HG03064 (cell line): Measurements from ENCODE around the gene GJB6.
A peak's percentile ranks its signal among the peaks of the same experiment; 100 is the strongest.
"Not testable (repeated sequence)": the region's sequence is repeated elsewhere in the genome, so short reads cannot be mapped to it uniquely, and the experiment has no call there.

ENCODE experiments used
- ATAC-seq: cut with Tn5 transposase; IDR thresholded peaks from one replicate; pipeline ENCODE4 v1.9.1; 2021; ENCODE audit warnings: low read depth; ENCODE audit not compliant: unreplicated experiment

Gene GJB6

GRCh38 chr13:20231839-20232555 lies at the start of gene GJB6:
Gene GJB6 (minus strand): TSS chr13:20232319. CDS start chr13:20223480, 8,839 bp downstream.
- no peak for ATAC-seq

GRCh38 chr13:20276901-20277300 lies 44.8 kb upstream of the GJB6 start:
- ATAC-seq: not testable (repeated sequence)

DNA sequence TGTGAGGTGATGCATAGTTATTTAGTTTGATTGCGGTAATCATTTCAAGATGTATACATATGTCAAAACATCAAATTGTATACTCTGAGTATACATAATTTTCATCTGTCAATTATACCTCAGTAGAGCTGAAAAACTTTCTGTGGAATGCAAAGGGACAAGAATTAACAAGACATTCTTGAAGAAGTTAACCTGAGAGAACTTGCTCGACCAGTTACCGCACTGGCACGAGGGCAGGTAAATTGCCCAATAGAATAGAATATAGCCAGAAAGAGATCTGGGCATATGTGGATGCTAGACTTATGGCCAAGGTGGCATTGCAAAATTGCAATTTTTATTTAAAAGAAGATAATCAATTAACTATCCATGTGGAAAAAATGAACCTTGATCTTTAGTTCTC lies 42.3 kb upstream of the GJB6 start:
- ATAC-seq: no peak

DNA sequence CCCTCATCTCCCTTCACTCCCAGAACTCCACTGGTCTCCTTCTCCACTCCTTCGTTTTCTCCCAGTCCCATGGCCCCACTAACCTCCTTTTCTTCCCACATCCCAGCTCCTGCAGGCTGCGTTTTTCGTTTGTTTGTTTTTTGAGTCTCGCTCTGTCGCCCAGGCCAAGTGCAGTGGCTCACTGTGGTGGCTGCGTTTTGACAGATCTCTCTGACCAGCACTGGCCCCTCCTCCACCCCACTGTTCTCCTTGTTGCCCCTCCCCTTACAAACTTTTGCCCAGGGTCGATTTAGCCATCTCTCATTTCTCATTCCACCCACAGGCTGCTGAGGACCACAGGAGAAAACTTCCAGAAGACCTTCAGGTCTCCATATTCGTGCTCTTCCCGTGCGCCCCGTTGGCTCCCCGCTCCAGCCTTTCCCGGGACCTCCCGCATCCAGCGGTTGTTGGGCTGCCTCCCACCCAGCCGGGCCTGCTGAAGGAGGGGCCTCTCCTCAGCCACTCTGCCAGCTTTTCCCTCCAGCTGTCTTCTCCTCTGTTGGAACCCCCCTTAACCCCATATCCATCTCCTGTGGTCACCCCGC lies 40.6 kb upstream of the GJB6 start:
- ATAC-seq: no peak

DNA sequence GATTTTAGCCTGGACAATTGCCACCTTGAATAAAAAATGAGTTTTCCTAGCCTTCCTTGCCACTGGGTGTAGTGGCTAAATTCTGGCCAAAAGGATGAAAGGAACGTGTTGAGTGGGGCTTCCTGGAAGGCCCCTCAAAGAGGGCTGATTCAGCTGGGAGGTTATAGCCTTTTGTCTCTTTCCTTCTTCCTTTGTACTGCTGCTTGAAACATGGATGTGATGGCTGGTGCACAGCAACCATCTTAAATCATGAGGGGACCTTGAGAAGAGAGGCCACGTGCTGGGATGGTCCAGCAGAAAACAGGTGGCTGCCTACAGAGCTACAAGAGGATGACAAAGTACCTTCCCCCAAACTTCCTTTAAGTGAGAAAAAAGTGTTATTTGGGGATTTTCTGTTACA lies 40.0 kb upstream of the GJB6 start:
- ATAC-seq: no peak

- ATAC-seq: no peak
Measured at GRCh38 chr13:20271441-20271840, 39.3 kb upstream of the GJB6 start.

DNA sequence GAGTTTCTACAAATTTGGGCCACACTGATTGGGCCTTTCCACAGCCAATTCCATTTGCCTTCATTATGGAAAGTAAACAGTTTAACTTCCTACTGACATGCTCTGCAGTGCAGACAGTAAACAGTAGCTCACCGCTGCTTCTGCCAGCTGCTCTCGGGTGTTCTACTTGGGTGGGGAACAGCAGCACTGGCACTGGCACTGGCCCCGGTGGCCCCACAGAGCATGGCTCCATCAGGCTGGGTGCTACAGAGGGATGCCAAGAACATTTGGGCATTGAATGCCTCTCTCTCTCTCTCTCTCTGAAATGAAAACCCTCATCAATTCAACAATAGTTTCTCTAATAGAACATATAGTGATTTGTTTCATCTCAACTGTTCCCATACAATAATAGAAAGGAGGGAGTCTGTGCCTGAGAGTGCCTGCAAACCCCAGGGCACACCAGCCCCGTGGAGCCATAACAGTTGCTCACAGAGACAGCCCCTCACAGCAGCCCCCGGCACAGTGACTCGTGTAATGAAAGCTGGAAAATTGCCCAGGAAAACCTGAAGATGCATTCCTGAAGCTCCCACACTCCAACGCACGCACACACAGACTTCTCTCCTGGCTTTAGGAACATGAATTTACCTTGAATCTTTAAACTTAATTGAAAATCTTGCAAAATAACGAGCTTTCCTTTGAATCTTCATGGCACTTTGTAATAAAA lies 38.2 kb upstream of the GJB6 start:
- no peak for ATAC-seq

- peak; percentile 99 for ATAC-seq
Measured at GRCh38 chr13:20264271-20265018, 32.3 kb upstream of the GJB6 start.

GRCh38 chr13:20263393-20264044 lies 31.4 kb upstream of the GJB6 start:
- no peak for ATAC-seq

DNA sequence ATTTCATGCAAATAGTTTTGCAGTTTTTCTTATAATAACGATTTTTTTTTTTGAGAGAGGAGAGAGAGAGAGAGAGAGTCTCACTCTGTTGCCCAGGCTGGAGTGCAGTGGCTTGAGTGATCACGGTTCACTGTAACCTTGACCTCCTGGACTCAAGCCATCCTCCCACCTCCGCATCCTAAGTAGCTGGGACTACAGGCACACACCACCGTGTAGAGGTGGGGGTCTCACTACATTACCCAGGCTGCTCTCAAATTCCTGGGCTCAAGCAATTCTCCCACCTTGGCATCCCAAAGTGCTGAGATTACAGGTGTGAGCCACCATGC lies 26.8 kb upstream of the GJB6 start:
- no peak for ATAC-seq

DNA sequence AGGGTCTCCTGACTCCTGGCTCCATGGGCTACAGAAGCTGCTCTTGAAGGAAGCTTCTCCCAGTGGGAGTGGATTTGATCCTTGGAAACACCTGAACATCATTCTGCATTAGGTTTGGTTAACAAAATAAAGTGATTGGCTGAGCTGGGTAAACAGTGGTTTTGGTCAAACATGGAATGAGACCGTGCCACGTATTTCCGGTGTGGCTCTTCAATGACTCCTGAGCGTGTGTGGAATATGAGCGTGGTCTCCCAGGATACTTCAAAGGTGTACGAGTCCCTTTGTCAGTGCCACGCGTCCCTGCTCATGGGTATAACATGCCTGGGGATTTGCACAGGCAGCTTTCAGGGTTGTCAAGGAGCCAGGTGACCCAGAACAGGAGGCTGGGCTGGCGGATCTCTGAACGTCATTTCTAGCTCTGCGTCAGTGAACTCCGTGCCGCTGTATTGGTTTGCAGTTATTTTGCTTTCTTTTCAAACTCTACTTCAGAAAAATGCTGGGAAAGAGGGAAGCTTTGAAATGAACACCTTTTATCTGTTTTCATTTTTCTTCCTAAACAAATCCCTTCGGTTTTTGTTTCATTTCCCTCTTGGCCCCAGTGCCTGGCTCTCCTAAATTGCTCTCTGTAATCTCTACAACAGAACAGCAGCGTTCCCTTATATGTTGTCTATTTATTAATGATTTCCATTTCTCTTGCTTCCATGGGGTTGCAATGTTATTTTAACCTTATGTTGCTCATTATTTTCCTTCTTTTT lies 26.3 kb upstream of the GJB6 start:
- ATAC-seq: no peak

DNA sequence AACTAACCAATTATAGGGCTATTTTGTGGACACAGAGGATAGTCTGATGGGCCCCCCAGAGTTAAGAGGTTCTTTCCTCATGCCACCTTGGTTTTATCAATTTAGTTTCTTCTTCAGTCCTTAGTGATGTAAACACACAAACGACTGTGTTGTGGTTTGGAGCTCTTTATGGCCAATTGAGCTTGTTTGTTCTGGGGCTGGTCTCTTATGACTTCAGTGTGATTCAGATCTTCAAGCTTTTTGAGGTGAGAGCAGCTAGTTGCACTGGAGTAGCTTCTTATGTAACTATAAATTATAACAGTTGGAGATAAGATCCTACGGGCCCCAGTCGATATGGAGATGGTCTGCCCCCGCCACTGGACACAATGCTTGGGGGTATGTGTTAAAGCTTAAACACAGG lies 22.0 kb upstream of the GJB6 start:
- ATAC-seq: no peak

DNA sequence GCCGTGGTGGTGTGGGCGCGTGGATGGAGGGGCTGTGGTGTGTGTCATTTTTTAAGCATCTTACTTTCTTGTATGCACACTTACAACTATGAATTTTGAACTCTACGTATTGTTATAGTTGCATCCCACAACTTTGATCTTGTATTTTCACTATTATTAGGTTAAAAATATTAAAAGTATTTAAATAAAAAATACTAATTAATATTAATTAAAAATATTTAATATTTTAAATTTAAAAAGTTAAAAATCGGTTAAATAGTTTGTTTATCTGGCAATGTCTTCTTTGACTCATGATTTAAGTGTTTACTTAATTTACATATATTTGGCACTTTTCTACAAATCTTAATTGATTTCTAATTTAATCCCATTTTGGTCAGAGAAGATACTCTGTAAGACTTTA lies 17.8 kb upstream of the GJB6 start:
- ATAC-seq: no peak

DNA sequence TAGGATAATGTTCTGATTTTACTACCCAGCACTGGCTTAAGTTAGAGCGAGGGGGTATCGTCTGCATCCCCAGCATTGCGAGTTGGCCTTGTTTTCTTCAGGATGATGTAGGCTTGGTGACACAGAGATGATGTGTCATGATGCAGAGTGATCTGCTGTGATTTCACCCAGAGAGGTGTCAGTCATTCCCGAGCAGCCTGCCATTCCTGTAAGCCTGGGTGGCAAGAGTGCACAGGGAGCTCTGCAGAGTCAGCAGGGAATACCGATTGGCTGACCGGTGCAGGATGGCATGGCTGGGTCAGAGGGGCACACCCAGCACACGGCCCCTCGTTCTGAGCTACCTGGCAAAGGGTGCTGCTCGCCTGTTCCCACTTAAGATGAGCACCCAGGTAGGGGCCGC lies 15.8 kb upstream of the GJB6 start:
- no peak for ATAC-seq

- no peak for ATAC-seq
Measured at GRCh38 chr13:20247403-20247802, 15.3 kb upstream of the GJB6 start.

DNA sequence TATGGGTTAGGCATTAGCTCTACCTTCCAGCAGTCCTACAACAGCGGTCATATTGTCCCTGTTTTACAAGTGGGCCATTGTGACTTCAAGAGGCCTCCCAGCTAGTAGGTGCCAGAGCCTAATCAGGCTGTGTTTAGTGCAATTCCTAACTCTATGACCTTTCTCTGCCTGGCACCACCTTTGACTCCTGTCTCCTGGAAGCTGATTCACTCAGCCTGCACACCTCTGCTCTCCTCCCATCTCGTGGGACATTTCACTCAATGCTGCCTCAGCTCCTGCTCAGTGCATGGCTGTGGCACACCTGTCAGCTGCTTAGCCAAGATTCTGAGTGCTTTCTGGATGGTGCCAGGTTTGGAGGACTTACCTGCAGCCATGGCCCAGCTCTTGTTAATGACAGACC lies 9.5 kb upstream of the GJB6 start:
- ATAC-seq: no peak

DNA sequence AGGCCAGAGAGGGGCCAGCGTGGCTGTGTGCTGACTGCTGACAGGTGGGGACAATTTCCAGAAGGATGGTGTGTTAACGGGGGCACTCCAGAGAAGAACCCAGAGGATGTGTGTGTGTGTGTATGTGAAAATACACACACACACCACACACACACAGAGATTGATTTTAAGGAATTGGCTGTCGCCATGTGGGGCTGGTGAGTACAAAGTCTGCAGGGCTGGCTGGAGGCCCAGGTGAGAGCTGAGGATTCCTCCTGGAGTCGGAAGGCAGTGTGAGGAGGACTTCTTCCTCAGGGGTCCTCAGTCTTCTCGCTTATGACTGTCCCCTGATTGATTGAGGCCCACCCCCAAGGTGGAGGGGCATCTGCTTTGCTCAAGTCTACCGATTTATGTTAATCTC lies 7.6 kb upstream of the GJB6 start:
- ATAC-seq: no peak

GRCh38 chr13:20232556-20233277 lies 598 bp upstream of the GJB6 start:
- no peak for ATAC-seq
